CMK (cell line): ENCODE results near the gene ANKRD9.

Experiments
- DNase-seq: peaks from one replicate; pipeline ENCODE4 v3.0.0-alpha.2; 2010; ENCODE audit warnings: low read depth

The ANKRD9 gene

GRCh38 chr14:102512793-102513300 lies 3.3 kb upstream of the ANKRD9 start:
- DNase-seq: no peak

GRCh38 chr14:102511538-102511937 lies 2.0 kb upstream of the ANKRD9 start:
- no peak for DNase-seq

GRCh38 chr14:102510616-102511520 lies 1.3 kb upstream of the ANKRD9 start:
- no peak for DNase-seq

GRCh38 chr14:102508774-102509745 lies 516 bp downstream of the ANKRD9 start:
- DNase-seq: no peak

GRCh38 chr14:102508410-102508773 lies 1.2 kb downstream of the ANKRD9 start:
- no peak for DNase-seq

GRCh38 chr14:102507857-102508312 lies 1.7 kb downstream of the ANKRD9 start:
- DNase-seq: no peak

- DNase-seq: no peak
These were observed 2.3 kb downstream of the ANKRD9 start for GRCh38 chr14:102507081-102507856.

GRCh38 chr14:102506626-102506925 lies 3.0 kb downstream of the ANKRD9 start:
- no peak for DNase-seq

GRCh38 chr14:102505775-102506625 lies 3.6 kb downstream of the ANKRD9 start:
- DNase-seq: no peak

GRCh38 chr14:102505000-102505619 lies 4.5 kb downstream of the ANKRD9 start:
- DNase-seq: no peak

- DNase-seq: peak; percentile 89
These were observed 5.1 kb downstream of the ANKRD9 start for GRCh38 chr14:102504328-102504999.

GRCh38 chr14:102503641-102504327 lies 5.8 kb downstream of the ANKRD9 start:
- no peak for DNase-seq

GRCh38 chr14:102502571-102502970 lies 7.0 kb downstream of the ANKRD9 start:
- no peak for DNase-seq

- DNase-seq: no peak
These were observed 7.7 kb downstream of the ANKRD9 start for GRCh38 chr14:102501751-102502315.

- no peak for DNase-seq
These were observed 8.9 kb downstream of the ANKRD9 start for GRCh38 chr14:102500713-102501112.

- no peak for DNase-seq
These were observed 9.4 kb downstream of the ANKRD9 start for GRCh38 chr14:102500158-102500662.

- no peak for DNase-seq
These were observed 10.0 kb downstream of the ANKRD9 start for GRCh38 chr14:102499401-102500157.
